SHP77 (cell line): ENCODE measurements around the gene SLC4A5.

Source experiments
- DNase-seq, 2 experiments: peaks; one replicate each; lab custom pipeline; 2025; lab: John Stamatoyannopoulos, UW

SLC4A5 gene

GRCh38 chr2:74269667-74270066 lies 73.5 kb downstream of the SLC4A5 start:
- no peak for DNase-seq

GRCh38 chr2:74267068-74267467 lies 76.1 kb downstream of the SLC4A5 start:
- DNase-seq = peak; percentile 27 to 57

- no peak for DNase-seq
These were observed 78.9 kb downstream of the SLC4A5 start for GRCh38 chr2:74264281-74264680.

GRCh38 chr2:74262681-74263080 lies 80.5 kb downstream of the SLC4A5 start:
- DNase-seq = no peak

- DNase-seq = peak; percentile 45 to 53
These were observed 81.9 kb downstream of the SLC4A5 start for GRCh38 chr2:74261204-74261864.

GRCh38 chr2:74260495-74260894 lies 82.7 kb downstream of the SLC4A5 start:
- no peak for DNase-seq

GRCh38 chr2:74259733-74260132 lies 83.5 kb downstream of the SLC4A5 start:
- DNase-seq = no peak

GRCh38 chr2:74259191-74259590 lies 84.0 kb downstream of the SLC4A5 start:
- DNase-seq = no peak

GRCh38 chr2:74255660-74256213 lies 87.5 kb downstream of the SLC4A5 start:
- no peak for DNase-seq

- DNase-seq = no peak
These were observed 89.3 kb downstream of the SLC4A5 start for GRCh38 chr2:74253971-74254310.

GRCh38 chr2:74253306-74253970 lies 89.8 kb downstream of the SLC4A5 start:
- DNase-seq = no peak

- no peak for DNase-seq
These were observed 90.4 kb downstream of the SLC4A5 start for GRCh38 chr2:74252862-74253261.

- DNase-seq = no peak
These were observed 91.2 kb downstream of the SLC4A5 start for GRCh38 chr2:74252036-74252435.

GRCh38 chr2:74250189-74250631 lies 93.0 kb downstream of the SLC4A5 start:
- DNase-seq = peak; percentile 10 to 32

- peak; percentile 14 to 37 for DNase-seq
These were observed 93.7 kb downstream of the SLC4A5 start for GRCh38 chr2:74249406-74250122.

GRCh38 chr2:74246496-74247195 lies 96.6 kb downstream of the SLC4A5 start:
- no peak for DNase-seq

- no peak for DNase-seq
These were observed 98.9 kb downstream of the SLC4A5 start for GRCh38 chr2:74244286-74244685.

GRCh38 chr2:74242354-74243071 lies 100.7 kb downstream of the SLC4A5 start:
- DNase-seq = no peak

- no peak for DNase-seq
These were observed 103.9 kb downstream of the SLC4A5 start for GRCh38 chr2:74239346-74239745.

- DNase-seq = no peak
These were observed 104.3 kb downstream of the SLC4A5 start for GRCh38 chr2:74238879-74239278.

GRCh38 chr2:74235041-74235440 lies 108.2 kb downstream of the SLC4A5 start:
- DNase-seq = no peak

- DNase-seq = peak in 1 of 2 experiments; percentile 12
These were observed 109.6 kb downstream of the SLC4A5 start for GRCh38 chr2:74233648-74234047.
